Endothelial cell of hepatic sinusoid (primary cell): Measurements from ENCODE around the gene CSAG1.
"Not testable (repeated sequence)": the region's sequence is repeated elsewhere in the genome, so short reads cannot be mapped to it uniquely, and the experiment has no call there.

Source experiments
- in situ Hi-C: cut with HindIII; loops from 2 replicates; pipeline ENCODE4 v1.10.0; 2017; ENCODE audit warnings: low sequenced_read_pairs

Gene CSAG1

DNA sequence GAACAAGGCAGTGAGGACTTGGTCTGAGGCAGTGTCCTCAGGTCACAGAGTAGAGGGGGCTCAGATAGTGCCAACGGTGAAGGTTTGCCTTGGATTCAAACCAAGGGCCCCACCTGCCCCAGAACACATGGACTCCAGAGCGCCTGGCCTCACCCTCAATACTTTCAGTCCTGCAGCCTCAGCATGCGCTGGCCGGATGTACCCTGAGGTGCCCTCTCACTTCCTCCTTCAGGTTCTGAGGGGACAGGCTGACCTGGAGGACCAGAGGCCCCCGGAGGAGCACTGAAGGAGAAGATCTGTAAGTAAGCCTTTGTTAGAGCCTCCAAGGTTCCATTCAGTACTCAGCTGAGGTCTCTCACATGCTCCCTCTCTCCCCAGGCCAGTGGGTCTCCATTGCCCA lies 33.1 kb downstream of the CSAG1 start:
- in situ Hi-C loops = not testable (repeated sequence)

DNA sequence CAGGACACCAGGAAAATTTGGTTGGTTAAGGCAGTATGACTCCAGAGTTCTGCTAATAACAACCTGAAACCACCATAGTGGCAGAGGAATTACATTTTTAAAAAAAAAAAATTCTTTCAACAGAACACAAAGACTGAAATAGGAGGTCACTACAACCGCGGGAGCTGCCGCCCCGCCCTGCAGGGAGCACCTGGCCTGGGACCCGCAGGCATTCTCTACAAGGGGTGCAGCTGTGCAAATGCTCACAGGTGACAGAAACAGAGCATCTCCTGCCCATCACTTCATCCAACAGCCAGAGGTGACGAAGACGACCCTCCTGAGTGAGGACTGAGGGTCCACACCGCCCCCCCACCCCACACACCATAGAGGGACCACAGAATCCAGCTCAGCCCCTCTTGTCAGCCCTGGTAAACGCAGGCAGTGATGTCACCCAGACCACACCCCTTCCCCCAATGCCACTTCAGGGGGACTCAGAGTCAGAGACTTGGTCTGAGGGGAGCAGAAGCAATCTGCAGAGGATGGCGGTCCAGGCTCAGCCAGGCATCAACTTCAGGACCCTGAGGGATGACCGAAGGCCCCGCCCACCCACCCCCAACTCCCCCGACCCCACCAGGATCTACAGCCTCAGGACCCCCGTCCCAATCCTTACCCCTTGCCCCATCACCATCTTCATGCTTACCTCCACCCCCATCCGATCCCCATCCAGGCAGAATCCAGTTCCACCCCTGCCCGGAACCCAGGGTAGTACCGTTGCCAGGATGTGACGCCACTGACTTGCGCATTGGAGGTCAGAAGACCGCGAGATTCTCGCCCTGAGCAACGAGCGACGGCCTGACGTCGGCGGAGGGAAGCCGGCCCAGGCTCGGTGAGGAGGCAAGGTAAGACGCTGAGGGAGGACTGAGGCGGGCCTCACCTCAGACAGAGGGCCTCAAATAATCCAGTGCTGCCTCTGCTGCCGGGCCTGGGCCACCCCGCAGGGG lies 35.3 kb downstream of the CSAG1 start, which contains the start of gene MAGEA3:
TSS of gene MAGEA3 (plus strand) at position 843 of the 980 bp plus-strand sequence. CDS start 2,039 bp downstream, outside the sequence.
- in situ Hi-C loops = not testable (repeated sequence)

DNA sequence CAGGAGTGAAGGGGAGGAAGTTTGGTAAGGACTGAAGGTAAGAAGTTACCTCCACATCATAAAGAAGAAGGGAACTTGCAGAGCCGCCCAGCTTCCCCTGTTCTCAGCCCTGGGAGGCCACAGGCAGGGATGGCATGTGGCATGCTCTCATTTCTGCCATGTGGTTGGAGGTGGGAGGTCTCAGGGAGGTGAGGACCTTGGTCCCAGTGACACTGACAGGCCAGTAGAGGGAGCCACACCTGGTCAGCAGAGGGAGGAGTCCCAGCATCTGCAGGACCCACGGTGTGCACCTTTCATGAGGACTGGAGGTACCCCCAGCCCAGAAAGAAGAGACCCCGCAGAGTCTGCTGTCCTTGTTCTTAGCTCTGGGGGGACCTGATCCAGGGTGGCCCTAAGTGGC lies 52.5 kb downstream of the CSAG1 start:
- in situ Hi-C loops = not testable (repeated sequence)
